Activated CD4-positive, CD25-positive, alpha-beta regulatory T cell treated with anti-CD3 and anti-CD28 coated beads, Interleukin-2, amount 50 U/mL, for 16 hours (primary cell): ENCODE results near the gene WDR45B.

Experiments used
- DNase-seq: peaks from one replicate; pipeline ENCODE4 v3.0.0-alpha.2; 2020; ENCODE audit warnings: low read depth, low spot score

WDR45B gene

DNA sequence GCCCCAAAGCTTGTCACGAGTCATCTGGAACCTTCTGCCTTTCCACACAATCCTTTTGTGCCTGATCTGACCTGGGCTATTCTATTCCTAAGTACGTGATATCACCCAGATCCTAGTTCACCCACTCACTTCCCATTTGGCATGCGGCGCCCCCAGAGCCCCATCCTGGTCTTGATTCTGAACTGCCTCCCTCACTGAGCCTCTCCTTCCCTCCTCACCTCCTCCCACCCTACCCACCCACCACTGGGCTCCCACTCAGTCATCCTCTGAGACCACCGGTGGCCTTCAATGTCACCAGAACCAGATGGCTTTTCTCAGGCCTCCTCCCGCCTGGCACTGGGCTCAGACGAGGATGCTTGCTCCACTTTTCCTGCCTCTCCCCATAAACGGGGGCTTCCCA, 18.5 kb downstream of the WDR45B start:
- DNase-seq = no peak

DNA sequence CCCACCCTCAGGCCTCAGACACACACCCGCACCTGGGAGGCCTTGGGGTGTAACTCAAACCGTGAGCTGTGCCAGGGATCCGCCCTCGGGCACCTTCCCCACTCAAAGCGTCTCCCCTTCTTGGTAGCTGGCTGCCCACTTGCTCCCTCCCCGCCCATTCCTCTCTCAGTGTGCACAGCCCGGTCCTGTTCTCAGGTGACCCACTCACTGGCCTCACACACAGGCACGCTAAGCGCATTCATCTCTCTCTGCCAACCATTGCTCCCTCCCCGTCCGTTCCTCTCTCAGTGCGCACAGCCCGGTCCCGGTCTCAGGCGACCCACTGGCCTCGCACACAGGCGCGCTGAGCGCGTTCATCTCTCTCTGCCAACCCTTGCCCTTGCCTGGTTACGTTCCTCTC, 20.8 kb downstream of the WDR45B start:
- no peak for DNase-seq

DNA sequence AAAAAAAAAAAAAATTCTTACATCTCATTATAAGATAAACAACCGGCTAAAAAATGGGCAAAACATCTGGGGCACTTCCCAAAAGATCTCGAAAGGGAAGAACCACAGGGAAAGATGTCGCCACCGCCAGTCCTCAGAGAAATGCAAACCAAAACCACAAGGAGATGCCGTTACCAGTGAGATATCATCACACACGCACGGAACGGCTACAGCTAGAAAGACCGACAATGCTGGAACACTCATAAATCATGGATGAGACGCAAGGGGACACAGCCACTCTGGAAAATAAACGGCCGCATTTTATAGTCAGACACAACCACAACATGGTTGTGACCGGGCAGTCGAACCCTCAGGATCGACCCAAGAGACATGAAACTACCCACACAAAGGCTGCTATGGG, 24.5 kb downstream of the WDR45B start:
- DNase-seq = no peak

DNA sequence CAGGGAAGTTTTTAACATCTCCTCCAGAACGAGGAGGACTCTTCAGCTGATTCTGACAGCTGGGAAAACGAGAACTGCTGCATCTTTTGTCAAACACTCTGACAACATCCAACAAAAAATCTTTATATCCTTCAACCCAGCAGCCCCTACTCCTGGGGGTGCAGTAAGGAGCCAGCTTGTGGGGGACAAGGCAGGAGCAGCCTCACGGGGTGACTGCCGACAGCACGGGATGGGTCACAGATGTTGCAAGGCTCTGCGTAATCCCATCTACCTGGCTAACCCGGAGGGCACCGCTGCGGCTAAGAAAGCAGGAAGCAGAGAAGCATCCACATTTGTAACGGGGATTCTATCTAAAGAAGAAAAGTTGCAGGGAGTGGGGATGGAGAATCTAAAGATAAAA, 28.6 kb downstream of the WDR45B start:
- DNase-seq = no peak

DNA sequence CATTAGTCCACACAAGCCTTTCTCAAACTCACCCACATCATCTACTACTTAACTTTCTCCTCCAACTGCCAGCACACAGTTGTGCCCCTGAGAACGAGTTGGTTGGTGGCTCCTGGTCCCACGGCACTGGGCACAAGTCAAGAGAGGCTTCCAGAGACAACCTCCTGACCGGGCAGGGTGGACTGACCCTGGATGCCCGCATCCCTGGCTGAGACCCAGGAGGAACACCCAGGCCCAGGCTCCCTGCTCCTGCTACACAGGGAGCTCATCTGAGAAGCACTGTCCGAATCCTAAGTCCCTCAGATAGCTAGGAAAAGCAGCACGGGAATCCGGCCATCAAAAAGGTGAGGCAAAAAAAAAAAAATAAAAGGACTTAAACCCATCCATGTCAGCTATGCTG, 29.0 kb downstream of the WDR45B start:
- no peak for DNase-seq

DNA sequence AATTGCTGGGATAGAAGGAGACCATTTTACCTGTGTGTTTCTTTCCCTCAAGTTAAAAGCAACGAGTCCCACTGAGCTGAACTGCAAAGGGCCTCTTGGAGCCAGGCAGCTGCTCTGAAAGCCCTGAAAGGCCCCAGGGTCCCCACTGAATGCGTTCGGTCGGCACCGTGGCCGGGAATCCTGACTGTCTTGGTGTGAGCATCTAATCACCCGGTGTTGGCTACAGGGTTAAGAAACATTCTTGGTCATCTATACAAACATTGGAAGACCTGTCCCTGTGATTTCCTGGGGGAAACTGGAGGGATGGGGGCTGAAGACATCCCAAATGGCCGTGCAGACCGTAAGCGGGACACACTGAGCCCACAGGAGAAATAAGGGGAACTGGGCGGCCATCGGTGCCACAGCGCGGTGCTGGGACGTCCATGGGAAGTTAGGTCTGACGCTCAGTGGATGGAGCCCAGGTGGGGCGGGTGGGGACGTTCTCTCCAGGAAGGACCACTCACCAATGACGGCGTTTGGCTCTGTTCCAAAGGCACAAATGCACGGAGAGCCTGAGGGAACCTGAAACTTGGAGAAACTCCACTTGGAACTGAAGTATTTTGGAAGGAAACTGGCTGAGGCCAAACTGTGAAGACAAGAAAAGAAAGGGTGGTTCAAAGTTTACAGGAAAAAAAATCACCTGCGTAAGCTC, 32.1 kb downstream of the WDR45B start:
- DNase-seq = no peak

DNA sequence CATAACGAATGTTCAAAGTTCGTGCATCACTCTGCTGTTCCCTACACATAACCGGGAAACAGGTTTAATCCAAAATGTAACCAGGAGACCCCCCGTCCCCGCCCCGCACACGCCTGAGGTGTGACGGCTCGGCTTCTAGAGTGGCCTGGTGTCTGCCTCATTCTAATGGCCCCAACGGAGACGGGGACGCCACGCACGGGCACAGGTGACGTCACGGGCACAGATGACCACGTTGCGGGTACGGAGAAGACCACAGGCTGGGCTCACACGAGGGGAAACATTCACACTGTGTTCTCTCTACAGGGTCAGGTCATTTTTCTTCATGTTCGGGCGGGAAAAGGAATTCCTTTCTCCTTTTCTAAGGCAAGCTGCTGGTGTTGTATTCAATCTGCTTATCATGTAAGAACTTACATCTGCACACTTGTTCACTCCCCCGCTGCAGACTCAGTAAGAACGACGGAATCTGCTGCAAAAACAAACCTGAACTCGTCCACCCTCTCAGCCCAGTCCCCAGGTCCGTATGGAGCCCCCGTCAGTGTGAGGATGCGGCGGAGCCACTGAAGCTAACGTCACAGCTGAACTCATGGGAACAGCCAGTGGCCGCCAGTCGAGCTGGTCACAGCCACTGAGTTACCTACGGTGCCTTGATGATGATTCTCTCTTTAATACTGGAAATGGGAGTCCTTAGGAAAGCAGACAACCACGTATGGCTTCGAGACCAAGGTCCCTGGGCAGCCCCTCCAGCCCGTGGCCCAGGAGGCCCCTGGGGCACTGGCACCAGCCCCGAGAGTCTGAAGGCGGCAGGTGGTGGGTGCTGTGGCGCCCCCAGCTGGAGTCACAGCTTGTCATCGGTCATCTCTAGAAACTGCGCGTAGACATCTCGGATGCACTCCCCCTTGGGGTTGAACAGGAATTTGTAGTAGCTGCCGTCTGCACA, 32.9 kb downstream of the WDR45B start:
- no peak for DNase-seq

DNA sequence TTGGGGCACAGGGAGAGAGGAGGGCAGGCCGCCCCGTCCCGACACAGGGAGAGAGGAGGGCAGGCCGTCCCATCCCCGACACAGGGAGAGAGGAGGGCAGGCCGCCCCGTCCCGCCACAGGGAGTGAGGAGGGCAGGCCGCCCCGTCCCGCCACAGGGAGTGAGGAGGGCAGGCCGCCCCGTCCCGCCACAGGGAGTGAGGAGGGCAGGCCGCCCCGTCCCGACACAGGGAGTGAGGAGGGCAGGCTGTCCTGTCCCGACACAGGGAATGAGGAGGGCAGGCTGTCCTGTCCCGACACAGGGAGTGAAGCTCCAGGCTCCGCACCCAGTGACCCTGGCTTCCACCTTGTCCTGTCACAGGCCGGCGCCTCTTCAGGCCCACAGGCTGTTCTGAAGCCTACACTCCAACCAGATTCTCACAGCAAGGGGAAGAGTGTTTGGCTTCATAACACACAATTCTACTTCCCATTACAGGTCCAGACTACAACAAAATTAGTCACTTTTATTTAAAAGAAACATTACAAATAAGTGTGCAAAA, 34.1 kb downstream of the WDR45B start:
- DNase-seq = no peak

DNA sequence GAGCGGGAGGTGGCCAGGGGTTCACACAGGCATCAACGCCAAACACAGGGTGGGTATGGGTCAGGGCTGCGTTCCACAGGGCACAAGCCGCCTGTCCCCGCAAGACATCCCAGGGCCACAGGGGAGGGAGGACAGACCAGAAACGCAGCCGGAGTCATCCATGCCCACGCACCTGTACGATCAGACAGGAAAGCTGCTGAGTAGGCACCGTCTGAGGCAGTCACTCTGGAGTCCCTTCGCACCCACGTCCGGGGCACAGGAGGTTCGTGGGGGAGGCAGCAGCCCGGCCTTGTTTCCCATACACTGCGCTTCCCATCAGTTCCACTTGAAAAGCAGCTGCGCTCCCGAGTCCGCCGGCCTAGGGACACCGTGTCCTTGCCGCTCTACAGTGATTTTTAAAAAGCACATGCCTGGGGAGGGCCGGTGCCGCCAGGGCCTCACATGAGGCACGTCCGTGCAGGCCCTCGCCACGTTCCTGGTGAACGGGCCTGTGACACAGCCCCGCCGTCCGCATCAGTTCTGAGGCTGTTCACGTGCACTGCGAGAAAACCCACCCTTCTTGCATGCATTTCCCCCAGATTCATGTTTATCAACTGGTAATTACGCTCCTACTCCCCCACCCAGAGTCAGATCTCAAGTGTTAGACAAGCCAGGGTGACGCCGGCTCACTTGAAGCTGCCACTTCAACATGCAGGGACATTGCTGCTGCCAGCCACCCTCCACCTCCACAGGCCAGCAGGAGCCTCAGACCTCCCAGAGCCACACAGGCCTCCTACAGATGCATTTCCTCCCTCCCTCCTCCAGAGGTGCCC, 34.8 kb downstream of the WDR45B start:
- no peak for DNase-seq

DNA sequence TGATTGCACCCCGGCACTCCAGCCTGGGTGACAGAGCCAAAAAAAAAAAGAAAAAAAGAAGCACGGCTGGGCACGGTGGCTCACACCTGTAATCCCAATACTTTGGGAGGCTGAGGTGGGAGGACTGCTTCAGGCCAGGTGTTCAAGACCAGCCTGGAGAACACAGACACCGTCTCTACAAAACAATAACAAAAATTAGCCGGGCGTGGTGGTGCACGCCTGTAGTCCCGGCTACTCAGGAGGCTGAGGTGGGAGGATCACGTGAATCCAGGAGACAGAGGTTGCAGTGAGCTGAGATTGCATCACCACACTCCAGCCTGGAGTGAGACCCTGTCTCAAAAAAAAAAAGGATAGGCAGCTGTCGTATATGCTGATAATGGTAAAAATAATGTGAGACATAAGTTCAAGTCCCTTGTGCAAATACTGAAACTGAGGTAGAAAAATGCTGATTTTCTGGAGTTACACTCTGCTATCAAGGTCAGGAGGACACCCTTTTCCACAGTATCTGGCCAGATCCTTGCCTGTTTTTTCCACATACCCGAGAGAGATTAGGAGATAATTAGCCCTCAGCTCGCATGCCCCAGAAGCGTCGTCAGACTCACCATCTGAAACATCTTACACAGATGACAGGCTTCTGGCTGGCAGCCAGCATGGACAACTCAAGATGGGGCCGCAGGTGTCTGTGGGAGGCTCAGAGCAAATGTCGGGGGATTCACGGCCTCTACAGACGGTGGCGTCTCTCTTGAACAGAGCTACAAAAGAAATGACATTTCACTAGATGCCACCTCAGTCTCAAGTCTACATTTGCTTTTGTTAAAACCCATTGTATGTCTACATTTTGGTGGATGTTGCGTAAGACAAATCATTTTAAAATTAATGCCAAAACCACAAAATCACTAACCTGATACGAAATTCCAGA, 36.8 kb downstream of the WDR45B start:
- DNase-seq = no peak

DNA sequence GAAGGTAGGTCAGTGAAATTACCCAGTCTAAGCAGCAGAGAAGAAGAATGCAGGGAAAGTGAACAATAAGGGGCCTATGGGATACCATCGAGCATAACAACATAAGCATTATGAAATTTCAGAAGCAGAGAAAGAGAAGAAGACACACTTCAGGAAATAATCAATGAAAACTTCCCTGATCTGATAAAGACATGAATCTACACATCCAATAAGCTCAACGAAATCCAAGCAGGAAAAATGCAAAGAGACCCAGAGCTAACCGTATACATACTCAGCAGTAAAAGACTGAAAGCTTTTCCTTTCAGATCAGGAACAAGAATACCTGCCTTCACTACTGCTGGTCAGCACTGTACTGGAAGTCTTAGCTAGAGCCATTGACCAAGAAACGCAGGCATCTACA, 38.6 kb downstream of the WDR45B start:
- no peak for DNase-seq

DNA sequence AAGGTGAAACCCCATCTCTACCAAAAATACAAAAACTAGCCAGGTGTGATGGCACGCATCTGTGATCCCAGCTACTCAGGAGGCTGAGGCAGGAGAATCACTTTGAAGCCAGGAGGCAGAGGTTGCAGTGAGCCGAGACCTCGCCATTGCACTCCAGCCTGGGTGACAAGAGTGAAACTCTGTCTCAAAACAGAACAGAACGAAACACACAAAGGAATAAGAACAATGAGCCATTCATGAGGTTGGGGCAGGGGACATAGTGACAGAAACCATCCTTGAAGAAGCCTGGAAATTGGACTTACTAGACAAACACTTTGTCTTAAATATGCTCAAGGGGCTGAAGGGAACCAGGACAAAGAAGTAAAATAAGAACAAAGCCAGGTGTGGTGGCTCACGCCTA, 39.4 kb downstream of the WDR45B start:
- no peak for DNase-seq

DNA sequence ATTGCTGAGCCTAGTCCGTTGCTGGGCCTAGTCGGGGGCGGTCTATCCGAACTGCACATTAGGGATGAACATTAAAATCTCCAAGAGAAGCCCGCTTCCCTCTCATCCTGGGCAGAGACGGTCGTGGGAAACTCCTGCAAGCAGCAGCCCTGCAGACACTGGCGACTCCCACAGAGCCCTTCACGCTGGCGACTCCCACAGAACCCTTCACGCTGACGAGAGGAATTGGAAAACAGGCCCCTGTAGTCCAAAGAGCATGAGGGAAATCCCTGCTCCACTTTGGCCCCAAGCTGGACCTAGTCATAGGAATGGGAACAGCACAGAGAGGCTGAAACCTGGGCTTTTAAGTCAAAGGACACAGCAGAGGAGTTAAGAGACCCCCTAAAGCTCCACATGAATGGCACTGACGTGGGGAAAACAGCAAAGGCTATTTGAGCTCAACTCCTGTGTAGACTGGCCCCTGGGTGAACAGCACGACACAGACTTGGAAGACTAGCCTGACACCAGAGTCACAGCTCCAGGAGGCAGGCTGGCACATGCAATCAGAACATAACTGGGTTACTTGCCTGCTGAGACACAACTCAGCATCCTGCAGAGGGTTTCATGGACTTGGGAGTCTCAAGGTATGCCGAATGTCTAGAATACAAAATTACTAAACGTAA, 42.2 kb downstream of the WDR45B start:
- DNase-seq = no peak

DNA sequence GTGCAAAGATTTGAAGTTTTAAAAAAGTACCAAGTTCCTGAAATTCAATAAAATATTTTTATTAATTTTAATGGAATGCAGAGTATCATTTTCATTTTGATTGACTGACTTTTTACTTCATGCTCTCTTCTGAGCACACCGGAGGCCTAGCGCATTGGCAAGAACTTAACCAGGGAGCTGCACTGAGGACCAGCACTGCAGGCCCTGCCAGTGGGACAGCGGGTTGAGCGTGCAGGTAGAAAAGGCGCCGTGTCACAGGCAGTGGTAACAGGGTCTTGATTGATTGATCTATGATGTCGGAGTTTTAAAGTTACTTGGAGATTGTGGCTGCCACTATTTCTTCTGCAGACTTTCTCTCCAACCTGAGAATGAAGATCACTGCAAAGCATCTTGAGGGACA, 43.7 kb downstream of the WDR45B start:
- no peak for DNase-seq

DNA sequence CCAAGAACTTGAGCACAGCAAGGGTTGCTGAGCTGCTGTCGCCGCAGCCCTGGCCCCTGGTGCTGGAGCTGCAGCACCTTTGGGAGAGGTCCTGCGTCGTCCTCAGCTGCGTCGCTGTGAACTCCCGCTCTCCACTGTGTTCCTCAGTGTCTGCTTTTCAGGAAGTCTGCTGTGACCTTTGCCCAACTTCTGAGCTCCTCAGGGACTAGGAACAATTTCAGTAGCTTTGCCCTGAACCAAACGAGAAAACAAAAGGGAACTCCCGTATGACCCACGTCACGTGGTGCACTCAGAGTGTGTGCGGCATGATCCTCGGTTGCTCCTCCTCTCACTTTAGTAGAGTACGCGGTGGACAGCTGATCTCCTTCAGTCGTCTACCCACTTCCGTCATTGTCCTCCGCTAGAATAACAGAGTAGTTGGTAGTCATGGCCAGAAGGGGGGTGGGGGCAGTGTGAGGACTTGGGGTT, 44.2 kb downstream of the WDR45B start:
- no peak for DNase-seq

DNA sequence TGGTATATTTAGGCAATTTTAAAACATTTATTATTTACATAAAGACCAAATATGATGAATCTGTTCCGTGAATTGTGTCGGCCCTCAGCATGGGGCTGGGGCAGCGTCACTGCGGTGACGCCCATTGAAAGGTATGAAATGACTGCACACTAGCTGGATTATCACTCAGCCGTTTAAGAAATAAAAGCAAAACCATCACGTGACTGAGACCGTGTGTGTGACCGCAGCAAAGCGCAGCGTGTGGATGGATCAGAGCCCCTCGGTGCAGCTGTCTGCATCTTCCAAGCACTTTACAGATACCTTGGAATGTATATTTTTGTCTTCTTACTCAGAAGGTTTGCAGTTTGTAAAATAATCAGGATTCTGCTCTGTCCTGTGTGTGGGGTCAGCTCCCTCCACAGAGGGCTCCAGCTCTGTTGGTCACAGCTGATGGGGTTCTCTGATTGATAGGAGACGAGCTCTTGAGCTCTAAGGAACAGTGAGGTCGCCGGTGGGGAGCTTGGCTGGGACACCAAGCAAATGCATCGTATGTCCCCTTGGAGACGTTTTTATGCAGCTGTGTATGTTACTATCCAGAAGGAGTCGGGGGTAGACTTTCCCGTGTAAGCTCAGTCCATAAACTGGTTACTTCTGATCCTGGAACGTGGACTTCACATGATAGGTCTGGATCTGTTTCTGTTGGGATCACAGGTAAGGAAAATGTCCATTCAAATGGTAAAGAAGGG, 45.1 kb downstream of the WDR45B start:
- no peak for DNase-seq

DNA sequence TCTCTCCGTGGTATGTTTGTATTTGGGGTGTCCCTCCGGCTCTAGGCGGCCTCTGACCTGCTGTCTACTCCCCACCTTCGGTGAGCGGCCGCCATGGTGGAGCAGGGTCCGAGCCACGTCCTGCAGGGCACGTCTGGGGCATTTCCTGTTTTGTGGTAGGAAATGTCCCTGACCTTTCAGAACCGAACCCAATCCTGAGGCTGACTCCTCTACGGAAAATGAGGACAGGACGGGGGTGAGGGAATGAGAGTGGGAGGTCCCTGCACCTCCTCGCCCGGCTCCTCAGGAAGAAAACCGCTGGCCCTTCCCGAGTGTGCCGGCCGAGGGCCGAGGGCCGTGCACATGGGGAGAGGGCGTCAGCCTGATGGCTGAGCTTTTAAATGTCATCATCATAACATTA, 45.8 kb downstream of the WDR45B start:
- no peak for DNase-seq

DNA sequence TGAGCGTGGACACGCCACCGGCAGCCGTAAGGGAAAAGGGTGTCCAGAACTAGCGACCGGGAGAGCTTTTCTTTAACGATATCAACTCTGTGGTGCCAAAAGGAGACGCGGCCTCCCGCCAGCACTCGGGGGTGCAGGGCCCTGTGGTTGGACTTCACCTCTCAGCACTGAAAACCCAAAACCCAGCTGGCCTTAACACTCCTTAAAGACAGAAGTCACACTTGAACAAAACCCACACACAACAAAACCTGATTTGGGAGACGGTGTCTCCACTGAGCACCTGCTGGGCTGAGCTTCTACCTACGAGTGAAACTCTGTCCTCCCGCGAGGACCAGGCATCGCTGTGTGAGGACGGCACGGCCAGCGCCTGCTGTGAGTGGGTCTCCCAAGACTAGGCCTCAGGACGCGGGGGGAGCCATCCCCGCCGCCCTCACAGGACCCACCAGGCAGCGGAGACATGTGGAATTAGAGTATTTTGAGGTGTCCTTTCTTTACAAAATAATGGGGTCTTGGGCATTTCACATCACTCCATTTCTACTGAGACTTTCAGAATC, 46.7 kb downstream of the WDR45B start:
- DNase-seq = no peak

DNA sequence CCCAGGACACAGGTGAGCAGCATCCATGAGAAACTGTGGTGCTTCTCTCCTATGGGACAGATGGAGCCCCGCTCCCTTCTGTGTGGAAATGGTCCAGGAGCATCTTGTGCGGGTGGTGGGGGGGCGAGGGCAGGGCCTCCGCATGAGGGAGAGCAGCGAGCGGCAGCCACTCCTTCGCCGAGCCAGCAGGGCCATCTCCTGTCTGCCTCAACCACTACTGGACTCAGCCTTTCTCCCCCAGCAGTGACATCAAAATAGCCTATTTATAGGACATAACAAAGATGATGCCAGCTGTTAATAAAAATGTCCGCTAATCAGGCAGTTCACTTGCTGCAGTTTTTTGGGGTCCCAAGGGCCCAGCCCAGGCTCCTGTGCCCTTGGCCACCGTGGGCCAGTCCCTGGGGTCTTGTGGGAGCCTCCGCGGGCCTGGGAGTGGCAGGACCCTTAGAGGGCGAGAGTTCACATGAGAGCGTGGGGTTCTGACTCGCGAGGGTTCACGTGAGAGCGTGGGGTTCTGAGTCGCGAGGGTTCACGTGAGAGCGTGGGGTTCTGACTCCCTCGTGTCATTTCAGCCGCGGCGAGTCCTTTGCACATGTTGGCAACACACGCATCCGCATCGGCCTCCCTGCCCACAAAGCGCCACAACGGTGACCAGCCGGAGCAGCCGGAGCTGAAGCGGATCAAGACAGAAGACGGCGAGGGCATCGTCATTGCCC, 47.4 kb downstream of the WDR45B start:
- no peak for DNase-seq
